Amniotic epithelial cell (primary cell): ENCODE results near the gene TOMM5.
A peak's percentile ranks its signal among the peaks of the same experiment; 100 is the strongest.
"Not testable (repeated sequence)": the region's sequence is repeated elsewhere in the genome, so short reads cannot be mapped to it uniquely, and the experiment has no call there.

ENCODE experiments used
- DNase-seq: peaks from one replicate; pipeline ENCODE4 v3.0.0-alpha.2; 2010; ENCODE audit warnings: low read depth

TOMM5 gene

DNA sequence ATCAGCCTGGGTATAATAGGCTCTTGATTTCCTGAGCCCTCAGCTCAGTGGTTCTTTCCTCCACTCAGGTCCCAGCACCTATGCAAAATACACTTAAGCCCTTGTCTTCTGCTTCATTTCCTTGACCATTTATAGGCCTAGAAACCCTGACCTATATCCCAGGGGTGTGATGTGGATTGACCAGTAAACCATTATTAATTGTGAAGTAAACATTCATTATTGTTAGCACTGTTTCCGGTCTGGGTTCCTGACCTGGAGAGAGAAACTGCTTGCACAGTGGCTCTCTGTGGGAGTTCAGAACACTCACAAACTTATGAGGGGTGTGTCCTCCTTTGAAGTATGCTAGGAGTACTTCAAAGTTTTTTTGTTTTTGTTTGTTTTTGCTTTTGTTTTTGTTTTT is 19.6 kb upstream of the TOMM5 start:
- no peak for DNase-seq

DNA sequence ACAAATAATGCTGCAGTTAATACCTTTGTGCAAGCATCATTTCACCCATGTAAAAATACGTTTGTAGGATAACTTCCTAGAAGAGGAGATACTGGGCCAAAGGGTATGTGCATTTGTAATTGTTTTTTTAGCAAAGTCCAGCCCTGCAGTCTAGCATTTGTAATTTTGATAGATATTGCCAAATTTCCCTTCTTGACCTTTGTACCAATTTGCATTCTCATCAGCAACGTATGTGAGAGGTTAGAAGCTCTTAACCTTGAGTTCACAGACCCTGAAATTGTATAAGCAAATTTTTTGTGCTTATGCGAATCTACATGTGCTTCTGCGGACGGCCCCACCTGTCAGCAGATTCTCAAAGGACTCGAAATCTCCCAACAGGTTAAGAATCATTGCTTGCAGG is 18.6 kb upstream of the TOMM5 start:
- no peak for DNase-seq

DNA sequence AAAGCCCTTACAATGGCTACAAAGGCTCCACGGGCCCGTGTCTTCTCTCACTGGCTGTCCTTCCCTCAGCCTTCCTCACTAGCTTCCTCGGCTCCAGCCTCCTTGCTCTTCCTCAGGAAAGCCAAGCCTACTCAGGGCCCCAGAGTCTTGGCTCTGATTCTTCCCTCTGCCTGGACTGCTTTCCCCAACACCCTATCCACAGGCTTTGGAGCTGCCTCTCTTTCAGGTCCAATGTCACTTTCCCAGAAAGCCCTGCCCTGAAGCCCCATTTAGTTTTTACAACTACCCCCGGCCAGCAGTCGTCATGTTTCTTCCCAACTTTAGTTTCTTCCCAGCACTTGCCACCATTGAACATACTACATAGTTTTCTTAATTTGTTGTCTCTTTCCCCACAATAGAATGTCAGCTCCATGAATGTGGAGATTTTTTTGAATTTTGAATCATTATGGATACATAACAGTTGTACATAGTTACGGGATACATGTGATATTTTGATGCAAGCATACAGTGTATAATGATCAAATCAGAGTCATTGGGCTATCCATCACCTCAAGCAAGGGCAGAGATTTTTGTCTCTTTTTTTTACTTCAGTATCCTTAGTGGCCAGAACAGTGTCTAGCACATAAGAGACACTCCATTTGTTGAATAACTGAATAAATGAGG is 17.5 kb upstream of the TOMM5 start:
- no peak for DNase-seq

DNA sequence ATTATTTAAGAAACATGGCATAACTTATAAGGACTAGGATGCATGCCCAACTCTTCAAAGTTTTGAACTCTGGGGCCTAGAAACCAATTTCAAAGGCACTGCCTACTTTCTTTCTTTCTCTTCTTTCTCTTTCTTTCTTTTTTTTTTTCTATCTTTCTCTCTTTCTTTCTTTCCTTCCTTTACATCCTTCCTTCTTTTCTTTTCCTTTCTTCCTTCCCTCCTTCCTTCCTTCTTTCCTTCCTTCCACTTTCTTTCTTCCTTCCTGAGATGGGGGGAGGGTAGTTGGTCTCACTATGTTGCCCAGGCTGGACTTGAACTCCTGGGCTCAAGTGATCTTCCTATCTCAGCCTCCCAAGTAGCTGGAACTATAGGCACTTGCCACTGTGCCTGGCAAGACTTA is 15.9 kb upstream of the TOMM5 start:
- DNase-seq: no peak

DNA sequence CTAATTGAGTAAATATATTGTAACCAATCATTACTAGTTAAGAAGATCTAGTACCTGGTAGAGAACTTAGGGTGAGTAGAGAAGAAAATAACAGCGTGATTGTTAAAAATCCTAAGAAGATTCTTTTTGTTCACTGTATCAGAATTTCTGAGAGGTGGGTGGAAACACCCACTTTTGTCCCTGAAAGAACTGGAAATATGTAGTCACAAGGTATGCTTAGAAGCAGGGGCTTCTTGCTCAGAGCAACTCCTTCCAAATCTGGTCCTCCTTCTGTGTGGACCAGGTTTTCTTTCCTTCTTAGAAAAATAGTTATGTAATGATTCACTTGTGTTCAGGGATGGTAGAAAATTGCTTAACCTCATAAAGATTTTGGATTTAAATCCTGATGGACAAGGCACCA is 11.9 kb upstream of the TOMM5 start:
- DNase-seq: no peak

DNA sequence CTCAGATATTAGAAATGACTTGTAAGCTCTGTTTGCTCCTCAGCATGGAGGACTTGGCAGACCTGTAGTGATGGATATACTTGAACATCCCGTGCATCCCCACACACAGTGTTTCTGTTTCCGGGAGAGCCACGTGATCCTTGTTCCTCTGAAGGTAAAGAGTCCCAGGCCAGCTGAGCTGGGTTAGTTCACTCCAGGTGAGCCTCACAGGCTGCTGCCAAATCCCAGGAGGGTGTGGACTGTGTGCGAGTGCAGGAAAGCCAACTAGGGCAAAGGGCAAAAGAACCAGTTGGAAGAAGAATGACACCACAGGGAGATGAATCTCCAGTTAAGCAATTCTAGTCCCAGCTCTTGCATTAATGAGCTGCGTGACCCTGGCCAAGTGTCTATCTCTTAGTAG is 10.4 kb upstream of the TOMM5 start:
- DNase-seq: no peak

DNA sequence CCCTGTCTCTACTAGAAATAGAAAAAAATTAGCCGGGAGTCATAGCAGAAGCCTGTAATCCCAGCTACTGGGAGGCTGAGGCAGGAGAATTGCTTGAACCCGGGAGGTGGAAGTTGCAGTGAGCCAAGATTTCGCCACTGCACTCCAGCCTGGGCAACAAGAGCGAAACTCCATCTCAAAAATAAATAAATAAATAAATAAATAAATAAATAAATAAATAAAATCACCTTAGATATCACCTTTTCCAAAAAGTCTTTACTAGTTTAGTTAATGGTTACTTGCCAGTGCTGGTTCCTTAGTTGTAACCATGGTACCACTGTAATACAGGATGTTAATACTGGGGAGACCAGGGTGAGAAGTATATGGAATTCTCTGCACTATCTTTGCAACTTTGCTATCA is 9.7 kb upstream of the TOMM5 start:
- DNase-seq: not testable (repeated sequence)

DNA sequence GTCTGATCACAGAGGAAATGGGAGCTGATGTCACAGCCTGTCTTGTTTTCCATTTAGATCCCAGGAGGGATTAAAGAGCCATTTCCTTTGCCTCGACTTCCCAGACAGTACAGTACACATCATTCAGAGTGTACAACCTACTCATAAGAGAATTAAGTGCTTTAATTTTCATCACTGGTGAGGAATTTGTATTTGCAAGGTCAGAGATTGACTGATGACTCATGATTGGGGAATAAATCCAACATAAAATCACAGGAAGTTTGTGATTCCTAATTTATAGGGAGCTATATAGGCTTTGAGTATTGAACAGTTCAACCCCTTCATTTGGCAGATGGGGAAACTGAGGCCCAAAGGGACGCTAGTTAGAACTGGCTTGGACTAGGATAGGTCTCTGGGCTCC is 4.1 kb upstream of the TOMM5 start:
- no peak for DNase-seq

DNA sequence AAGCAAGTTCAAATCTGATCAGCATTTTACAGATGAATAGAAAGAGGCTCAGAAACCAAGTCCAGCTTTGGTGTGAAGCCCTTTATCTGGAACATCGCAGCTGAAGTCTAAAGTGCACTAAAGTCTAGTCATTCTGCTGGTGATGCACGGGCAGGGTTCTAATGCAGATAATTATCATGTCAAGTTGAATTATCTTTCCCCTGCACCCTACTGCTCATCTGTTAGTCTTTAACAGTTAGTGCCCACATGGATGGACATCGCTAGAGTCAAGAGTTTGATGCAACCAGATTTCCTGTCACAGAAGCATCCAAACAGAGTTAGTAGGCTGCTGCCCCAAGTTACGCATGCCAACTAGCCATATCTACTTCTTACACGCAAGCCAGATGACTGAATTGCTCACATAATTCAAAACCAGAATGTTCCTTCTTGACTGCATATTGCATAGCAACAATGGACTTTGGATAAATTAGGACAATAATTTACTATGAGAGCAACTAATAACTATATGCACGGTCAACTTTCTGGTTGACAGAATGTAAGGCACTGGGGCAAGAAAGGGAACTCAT is 1.6 kb upstream of the TOMM5 start:
- DNase-seq: no peak

DNA sequence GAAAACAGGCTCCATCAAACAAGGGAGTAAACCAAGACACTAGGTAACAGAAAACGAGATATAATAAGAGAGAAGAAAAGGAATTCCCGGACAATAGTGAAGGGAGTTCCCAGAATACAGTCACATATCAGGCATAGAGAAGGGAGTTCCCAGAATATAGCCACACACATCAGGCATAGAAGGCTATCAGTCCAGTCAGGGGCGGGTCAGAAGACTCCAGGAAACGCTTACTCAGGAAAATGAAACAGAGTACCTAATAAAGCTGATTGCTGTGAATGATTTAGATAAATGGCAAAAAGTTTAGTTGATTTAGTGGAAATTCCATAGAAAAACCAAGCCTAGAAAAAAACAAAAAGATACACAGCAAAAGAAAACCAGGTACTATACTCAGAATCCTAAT is 4.9 kb downstream of the TOMM5 start:
- DNase-seq: no peak

DNA sequence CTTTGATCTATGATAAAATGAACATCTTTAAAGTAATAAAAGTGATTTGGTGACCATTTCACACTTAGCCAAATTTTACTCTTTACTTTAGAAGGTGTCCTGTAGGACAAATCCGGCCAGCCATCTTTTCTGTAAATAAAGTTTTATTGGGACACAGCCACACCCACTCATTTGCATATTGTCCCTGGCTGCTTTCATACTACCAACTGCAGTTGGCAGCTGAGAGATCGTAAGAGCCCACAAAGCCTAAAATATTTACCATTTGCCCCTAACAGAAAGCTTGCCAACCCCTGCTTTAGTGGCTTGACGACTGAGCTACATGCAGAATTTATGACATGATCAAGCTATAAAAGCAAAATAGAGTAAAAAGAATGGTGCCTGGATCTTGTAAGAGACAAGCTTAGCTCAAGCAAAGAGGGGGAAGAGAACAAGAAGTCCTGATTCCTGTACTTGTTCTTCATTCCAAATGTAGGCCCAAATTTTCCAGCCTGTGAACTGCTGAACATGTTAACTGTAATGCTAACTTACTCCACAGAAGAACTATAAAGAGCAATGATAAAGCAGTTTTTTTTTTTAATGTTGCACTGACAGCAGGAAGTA is 8.8 kb downstream of the TOMM5 start:
- no peak for DNase-seq

DNA sequence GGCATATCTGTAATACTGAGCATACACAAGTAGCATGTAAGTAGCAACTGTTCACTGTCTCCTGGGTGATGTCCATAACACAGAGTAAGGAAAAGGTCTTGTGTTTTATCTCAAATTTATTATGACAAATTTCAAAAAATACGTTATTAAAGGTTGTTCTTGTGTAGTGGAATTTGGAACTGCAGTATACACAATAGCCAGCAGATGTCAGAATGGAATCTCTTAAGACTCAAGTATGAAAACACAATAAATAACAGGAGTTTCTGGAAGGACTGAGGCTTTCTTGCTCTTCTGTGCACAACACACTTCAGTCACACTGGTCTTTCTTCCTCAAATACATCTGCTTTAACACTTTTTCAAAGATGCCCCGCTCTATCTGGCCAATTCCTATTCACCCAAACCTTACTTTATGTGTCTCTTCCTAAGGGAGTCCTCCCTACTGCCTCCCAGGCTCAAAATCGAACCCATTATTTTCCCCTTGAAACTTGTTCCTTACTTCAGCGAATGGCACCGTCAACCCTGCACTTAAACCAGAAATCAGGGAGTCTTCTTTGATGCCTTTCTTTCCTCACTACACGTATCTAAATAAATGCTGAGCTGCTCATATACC is 9.7 kb downstream of the TOMM5 start:
- peak; percentile 78 for DNase-seq

DNA sequence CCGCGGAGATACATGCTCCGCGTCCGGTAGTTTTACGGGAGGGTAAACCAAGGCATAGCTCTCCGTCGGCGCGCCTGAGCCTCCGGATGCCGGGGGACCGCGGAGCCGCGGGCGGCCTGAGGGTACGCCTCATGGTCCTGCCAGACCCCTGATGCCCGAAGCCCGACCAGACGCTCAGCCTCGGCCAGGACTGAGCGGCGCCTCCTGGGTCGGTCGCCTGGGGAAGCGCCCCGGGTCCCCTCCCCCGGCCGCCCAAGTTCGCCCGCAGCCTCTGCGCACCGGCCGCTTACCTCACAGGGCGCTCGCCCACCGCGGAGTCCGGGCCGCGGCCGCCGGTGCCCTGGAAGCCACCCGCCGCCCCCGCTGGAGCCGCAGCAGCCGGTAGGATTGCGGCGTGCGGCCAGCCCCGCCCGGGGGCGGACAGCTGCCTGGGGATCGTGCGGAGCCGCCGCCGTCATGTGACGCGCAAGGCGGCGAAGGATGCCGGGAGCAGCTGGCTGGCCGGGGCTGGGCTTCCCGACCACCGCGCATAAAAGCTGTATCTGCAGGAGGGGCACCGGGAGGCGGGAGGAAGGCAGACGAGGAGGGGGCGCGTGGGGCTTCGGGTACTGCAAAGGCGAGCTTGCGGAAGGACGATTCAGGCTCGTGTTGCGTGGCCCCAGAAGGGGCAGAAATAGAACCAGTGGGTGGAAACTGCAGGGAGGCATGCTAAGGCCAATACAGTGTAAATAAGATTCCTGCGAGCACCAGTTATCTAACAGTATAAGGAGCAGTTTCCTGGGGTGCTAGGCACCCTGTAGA is 16.3 kb downstream of the TOMM5 start, which contains the start of gene FBXO10:
FBXO10 (minus strand) TSS at position 460 of the 801 bp plus-strand sequence. CDS start 34,612 bp downstream, outside the sequence.
- peak; percentile 61 for DNase-seq

DNA sequence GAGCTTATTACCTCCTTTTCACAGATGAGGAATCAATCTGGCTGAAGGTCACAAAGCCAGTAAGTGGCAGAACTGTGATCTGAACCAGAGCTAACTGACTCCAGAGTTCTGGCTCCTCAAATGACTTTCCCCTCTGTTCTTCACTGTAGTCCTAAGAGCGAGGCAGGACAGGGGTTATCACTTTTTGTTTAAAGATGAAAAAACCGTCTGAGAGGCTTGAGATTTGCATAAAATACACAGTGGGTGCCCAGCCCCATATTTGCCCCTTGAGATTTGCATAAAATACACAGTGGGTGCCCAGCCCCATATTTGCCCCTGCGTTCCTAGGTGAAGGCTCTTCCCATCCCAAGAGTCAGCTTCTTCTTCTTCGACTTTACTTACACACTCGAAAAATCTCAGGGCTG is 16.9 kb downstream of the TOMM5 start:
- DNase-seq: no peak

DNA sequence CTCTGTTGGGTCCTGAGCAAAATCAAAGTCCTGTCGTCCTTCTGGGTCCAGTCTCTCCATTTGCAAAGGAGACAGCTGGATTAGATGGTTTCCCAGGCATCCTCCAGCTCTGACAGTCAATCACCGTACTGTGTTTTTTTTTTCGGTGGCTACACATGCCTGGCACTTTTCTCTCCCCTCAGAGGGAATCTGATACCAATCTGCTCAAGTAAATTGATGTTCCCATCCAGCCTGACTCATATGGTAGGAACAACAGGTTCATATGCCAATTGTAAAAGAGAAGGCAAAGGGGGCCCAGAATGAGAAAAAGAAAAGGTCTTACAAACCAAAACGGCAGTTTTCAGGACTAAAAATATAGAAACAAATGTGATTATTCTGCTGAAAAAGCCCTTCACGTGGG is 17.4 kb downstream of the TOMM5 start:
- peak; percentile 57 for DNase-seq

DNA sequence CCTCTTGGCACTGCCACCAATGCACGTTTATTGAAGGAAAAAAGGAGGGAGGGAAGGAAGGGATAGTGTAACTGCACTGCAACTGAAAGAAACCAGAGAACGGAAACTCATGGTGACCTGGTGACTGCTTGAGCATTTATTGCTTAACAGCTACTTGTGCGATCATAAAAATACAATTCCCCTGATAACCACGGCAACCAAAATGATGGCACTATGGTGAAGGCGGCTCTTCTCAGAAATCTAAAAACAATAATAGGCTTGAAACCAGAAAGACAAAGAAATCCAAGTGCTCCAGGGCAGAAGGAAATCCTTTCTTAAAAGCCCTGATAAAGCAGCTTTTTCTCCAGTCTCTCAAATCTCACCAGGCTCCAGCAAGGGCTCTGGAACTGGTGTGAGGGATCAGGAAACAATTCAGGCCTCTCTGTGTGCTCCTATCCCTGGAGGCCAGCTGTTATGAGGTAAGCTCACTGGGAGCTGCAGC is 18.1 kb downstream of the TOMM5 start:
- peak; percentile 44 for DNase-seq

DNA sequence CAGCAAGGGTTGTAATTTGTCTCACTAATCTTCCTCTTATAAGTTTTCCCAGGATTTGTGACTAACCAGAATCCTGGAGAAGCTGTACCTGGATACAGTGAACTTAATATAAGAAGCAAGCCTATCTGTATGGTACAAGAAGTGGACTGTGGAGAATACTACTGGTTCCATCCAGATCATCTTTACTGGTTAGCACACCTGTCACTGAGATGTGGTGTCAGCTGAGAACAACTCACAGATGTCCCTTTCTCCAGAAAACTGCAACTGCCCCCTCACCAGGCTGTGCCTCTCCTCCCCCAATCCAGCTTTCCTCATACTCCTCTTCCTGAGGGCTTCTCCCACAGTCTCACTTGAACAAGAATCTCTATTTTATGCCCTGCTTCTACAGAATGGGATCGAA is 21.1 kb downstream of the TOMM5 start:
- no peak for DNase-seq

DNA sequence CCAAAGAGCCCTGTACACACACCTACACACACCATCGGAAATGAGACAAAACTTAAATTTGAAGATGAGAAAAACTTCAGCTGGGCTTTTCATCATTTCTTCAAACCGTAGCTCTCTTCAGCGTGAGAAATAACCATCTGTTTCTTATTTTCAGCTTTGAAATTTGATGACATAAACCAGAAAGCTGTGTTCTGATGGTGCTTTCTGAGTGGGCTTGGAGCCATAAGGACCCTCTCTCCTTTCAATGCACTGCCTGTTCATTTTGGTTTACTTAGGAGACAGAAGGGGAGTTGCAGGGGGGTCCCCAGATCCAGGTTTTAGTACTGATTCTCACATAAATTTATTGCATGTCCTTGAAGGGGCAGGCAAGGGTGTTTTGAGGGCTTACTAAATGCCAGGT is 25.7 kb downstream of the TOMM5 start:
- DNase-seq: no peak

DNA sequence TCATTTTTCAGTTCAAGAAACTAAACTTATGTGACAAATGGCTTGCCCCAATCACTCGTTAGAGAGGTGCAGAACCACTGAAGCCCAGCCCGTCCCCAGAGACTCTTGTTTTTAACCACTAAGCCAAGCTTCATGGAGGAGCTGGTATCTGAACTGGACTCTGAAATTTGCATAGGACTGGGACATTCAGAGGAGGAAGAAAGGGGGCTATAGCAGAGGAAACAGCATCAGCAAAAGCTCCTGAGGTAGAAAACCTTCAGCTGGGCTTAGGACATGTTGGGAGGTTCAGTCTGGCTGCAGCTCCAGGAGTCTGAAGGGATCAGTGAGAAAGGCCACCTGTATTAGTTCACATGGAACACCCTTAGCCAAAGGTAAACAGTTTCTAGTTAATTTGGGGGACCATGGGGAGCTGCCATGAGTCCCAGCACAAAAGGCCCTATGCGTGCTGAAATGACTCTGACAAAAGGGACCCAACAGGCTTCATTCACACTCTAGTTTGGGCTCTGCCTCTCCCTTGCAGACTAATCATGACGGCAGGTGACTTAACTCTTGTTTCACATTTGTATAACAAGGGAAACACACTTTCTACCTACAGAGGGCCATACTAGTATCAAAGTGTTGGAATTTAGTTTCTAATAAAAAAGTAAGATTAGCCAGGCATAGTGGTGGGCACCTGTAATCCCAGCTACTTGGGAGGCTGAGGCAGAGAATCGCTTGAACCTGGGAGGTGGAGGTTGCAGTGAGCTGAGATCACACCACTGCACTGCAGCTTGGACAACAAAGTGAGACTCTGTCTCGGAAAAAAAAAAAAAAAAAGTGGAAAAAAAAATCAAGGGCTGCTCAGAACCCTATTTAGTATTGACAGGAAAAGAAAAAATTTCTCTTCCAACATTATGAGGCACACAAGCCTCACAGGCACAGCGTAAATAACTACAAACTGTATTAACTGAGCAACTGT is 26.5 kb downstream of the TOMM5 start:
- DNase-seq: no peak

DNA sequence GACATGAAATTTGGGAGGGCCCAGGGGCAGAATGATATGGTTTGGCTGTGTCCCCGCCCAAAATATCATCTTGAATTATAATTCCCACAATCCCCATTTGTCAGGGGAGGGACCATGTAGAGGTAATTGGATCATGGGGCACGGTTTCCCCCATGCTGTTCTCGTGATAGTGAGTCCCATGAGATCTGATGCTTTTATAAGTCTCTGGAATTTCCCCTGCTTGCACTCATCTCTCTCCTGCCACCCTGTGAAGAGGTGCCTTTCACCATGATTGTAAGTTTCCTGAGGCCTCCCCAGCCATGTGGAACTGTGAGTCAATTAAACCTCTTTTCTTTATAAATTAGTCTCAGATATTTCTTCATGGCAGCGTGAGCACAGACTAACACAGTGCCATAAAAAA is 27.5 kb downstream of the TOMM5 start:
- no peak for DNase-seq

DNA sequence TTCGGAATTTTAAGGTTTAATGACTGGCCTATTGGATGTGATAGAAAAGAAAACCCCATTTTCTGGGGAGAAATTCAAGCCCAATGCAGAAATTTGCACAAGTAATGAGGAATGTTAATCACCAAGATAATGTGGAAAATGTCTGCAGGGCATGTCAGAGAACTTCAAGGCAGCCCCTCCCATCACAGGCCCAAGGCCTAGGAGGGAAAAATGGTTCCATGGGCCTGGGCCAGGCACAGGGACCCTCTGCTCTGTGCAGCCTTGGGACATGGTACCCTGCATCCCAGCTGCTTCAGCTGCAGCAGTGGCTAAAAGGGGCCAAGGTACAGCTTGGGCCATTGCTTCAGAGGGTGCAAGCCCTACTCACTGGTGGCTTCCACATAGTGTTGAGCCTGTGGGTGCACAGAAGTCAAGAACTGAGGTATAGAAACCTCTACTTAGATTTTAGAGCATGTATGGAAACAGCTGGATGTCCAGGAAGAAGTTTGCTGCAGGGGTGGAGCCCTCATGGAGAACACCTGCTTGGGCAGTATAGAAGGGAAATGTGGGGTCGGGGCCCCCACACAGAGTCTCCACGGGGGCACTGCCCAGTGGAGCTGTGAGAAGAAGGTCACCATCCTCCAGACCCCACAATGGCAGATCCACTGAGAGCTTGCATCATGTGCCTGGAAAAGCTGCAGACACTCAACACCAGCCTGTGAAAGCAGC is 28.4 kb downstream of the TOMM5 start:
- no peak for DNase-seq
